Stimulated activated CD4-positive, alpha-beta T cell treated with anti-CD3 and anti-CD28 coated beads, Interleukin-1b, Interleukin-23, amount 100 ng/mL, for 1 hour (primary cell): Measurements from ENCODE around the gene SARM1.

ENCODE experiments used
- DNase-seq, 2 donors: peaks; one replicate each; pipeline ENCODE4 v3.0.0-alpha.2; 2020; ENCODE audit warnings: low read depth in 2 of 2

The SARM1 gene

DNA sequence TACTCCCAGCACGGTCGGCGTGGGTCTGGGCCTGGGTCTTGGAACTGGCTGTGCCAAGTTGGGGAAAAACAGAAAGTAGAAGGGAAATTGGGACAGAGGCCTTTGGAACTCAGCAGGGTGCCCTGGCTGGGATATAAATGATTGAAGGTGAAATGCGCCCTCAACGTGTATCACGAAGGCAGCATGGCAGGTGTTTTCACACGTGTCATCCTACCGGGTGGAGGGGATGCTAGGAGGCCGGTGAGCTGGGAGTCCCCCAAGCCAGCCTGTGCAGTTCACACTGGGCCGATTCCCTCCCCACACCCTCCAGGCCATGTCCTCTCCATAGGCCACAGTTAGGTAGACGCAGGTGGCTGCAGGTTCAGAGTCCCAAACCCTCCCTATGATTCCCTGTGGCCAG, 30.0 kb upstream of the SARM1 start:
- no peak for DNase-seq

DNA sequence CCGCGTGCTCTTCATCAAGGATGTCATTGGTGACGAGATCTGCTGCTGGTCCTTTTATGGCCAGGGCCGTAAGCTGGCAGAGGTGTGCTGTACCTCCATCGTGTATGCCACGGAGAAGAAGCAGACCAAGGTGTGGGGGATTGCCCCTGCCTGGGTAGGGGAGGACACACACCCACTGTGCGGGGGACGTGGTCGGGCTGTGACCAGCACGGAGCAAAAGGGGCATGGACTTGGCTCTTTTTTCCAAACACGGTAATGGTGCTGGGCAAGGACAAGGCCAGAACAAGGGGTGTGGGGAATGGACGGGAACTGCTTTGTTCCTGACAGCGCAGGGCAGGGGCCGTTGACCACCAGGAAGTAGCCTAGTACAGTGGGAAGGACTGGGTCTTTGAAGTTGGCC, 29.2 kb upstream of the SARM1 start:
- no peak for DNase-seq

DNA sequence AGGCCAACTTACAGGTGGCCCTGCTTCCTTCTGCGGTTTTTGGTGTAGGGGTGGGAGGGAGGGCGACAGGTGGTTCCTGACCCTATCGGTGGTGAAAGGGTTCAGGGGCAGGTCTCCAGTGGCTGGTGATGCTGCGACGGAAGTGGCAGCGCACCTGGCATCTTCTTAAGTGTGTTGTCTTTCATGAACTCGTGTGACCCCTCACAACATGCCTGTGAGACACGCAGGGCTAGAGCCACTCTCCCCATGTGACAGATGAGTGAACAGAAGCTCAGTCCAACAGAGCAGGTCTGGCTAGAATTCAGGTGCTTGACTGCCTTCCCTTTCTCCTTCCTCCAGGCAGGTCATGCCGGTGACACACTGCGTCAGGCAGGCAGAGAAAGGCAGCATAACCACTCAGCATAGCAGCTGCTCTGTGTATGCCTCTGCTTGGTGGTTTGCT, 28.0 kb upstream of the SARM1 start:
- DNase-seq, result no peak

DNA sequence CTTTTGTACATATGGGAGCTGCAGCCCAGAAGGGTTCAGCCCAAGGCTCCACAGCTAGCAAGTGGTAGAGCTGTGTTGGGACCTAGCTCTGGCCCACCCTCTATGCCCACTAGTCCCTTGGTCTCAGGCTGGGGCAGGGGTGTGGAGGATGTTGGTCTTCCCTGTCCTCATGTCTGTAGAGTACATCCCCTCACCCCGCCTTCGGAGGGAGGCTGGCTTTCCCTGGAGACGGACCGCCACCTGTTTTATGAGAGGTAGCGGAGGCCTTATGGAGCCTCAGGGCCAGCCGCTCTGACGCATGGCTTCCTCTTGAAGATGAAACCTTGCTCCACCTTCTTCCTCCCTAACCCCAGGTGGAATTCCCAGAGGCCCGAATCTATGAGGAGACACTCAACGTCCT, 27.5 kb upstream of the SARM1 start:
- DNase-seq, result no peak

DNA sequence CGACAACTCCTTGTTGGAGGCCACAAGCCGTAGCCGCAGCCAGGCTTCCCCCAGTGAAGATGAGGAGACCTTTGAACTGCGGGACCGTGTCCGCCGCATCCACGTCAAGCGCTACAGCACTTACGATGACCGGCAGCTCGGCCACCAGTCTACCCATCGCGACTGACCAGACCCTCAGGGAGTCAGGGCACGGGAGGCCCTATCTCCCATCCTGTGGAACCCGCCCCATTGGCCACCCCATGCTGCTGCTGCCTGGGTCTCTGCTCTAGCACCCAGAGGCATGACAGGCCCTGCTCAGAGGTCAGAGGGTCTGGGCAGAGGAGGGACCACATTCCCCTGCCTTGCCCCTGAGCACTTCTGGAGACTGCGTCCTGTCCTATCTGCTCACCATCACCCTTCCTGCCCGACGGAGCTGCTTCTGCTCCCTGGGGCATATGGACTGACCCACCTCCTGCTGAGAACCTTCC, 27.0 kb upstream of the SARM1 start:
- DNase-seq, result no peak

DNA sequence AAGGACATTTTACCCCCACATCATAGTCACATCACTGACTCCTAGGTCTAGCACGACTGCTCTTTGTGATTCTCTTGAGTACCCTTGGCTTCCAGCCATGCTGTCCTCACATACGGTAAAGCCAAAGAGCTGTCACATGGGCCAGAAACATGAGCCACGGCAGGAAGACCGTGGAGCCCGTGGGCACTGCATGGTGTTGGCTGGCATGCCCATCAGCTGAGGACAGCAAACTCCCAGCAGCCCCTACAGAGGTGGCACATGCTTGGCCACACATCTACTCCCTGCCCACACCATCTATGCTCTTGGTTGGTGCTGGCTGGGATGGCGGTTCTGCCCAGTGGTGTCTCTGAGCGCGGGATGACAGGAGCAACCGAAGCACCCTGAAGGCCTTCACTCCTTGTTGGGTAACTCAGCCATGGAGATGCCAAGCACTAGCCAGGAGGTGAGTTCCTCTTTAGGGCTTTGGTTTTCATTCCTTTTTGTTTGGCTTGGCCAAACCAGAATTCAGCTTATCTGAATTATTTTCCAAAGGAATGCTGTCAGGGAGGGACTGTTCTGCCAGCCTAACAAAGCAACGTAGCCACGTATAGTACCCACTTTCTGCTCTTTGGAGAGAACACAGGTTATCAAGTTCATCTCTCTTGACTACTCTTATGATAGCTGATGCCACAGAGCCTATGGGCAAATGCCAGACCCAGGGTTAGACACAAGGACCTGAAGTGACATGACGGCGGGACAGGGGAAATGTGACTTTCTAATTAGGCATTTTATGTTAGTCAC, 25.9 kb upstream of the SARM1 start:
- no peak for DNase-seq

DNA sequence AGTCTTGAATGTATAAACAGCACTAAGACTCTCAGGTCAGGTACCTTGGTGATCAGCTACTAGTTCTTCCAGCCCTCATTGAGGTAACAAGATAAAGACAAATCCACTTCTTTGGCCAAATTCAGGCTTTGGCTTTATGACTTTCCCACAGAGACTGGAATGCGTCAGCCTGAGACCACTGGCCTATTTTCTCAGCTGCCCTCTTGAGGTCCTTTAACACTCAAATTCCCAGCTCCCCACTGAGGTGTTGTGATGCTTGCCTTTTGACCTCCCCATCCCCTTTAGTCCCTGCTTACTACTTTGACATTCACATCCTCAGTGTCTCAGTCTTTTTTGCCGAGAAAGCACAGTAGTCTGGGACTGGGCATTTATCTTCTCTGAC, 25.3 kb upstream of the SARM1 start:
- no peak for DNase-seq

DNA sequence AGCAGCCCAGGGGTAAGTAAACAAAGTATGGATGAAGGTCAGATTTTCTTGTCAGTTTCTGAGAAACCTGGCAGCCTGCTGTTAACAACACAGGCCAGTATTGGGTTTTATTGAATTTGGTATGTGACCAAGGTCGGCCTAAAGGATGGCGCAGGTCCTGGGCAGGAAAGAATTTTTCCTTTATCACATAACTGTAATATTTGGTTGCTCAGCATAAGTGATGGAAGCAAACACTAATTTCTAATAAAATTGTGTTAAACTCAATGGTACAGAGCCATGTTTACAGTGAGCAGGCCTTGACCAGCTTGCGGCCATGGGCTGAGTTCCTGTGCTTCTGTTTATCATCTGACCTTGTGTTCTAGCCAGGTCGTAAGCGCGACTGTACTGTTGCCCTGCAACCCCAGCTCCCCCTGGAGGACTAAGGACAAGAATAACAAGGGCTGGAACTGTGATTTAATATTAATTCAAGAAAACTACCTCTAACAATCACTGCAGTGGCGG, 24.7 kb upstream of the SARM1 start:
- DNase-seq, result no peak

DNA sequence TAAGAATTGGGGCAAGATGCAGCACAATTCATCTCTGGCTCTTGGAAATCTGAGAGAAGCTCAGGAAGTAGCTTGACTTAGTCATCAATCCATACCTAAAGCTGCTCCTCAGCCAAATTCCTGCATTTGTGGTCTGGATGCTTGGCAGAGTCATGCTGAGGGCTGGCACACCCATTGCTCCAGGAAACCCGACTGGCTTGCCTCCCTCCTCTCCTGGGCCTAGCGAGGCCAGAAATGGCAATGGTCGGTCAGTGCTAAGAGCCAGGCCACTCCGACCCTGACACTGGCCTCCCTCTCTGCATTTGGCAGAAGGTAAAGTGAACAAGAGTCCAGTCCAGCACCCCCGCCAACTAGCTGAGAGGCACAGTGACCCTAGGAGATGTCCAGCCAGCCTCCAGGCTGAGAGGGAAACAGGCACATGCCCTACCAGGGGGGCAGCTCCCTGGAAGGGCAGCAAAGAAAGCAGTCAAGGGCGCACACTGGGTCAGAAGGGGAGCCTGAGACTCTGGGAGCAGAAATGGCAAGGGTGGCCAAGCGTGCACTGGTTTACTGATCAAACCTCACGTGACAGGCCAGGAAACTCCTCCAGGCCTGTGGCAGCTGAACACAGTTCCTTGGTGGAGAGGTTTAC, 24.1 kb upstream of the SARM1 start:
- DNase-seq, result no peak

DNA sequence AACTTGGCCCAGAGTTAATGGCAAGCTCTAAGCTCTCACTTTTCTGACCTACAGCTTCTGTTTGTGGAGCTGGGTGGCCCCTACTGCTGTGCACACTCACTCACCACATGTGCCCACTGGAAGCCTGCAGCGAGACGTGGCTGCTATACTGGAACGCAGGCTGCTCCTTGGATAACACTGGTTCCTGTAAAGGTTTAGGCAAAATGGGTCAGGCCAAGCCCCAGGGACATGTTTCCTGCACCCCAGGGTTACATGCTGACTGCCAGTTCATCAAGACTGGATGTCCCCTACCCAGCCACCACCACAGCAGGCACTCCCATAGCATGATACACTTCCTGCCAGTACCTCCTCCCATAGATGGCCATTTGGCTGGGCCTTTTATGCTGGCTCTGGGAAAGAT, 22.5 kb upstream of the SARM1 start:
- no peak for DNase-seq

DNA sequence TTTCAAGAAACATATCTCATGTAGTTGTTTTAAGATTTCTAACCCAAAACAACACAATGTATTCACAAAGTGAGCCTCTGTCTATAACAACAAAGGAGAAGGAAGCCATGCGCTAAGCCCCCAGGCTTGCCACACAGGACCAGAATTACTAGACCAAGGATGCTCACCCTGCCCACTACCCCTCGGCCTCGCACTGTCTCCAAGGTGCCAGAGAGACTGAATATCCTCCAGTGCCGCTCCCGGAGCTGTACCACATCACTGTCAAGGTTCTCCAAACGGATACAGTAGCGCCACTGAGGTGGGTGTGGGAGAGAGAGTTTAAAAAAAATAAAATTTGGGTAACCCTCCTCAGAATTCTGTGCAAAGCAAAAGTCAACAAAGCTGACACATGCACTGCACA, 21.2 kb upstream of the SARM1 start:
- no peak for DNase-seq

DNA sequence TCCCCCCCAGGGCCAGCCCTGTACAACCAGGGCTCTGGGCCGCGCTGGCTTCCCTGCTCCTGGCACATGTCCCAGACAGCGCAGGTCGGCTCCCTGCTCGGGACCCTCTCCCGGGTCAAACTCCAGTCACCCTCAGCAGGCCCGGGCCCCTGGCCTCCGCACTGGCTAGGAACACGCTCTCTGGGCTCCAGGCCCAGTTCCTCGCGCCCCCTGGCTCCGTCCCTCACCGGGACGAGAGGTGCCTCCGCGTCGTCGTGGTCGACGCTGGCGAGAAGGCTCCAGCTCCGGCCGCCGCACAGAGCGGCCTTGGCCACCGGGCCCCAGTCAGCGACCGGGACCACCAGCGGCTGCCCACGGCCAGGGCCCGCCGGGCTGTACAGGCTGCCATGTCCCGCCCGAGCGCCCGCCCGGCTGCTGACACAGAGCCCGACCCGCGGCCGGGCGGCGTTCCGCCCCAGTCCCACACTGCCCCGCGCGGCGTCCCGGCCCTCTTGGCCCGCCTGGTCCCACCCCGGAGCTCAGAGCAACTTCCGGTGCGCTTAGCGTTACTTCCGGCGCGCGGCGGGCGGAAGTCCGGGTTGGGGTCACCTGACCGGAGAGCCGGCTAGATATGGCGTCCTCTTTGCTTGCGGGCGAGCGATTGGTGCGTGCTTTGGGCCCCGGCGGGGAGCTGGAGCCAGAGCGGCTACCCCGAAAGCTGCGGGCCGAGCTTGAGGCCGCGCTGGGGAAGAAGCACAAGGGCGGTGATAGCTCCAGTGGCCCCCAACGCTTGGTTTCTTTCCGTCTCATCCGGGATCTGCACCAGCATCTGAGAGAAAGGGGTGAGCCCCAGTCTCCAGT, 14.2 kb upstream of the SARM1 start, which contains the start of gene POLDIP2:
Gene POLDIP2, minus strand, starts transcription at position 467 of the 840 bp plus-strand sequence. Its CDS starts 79 bp downstream, at position 388.
- DNase-seq, result peak; percentile 87 to 89

DNA sequence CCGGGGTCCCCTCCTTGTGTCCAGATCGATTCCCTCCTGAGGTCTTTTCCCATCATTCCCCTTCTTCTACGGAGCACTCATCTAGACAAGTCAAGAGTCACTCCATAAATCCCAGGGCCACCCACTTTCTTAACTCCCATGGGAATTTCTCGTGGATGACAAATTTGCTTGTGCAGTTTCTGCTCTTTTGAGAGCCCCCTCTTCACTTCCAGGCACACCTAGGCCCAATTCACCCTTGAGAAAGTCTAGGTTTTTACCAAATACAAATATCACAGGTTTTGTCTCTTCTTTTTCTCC, 13.6 kb upstream of the SARM1 start:
- DNase-seq, result no peak

DNA sequence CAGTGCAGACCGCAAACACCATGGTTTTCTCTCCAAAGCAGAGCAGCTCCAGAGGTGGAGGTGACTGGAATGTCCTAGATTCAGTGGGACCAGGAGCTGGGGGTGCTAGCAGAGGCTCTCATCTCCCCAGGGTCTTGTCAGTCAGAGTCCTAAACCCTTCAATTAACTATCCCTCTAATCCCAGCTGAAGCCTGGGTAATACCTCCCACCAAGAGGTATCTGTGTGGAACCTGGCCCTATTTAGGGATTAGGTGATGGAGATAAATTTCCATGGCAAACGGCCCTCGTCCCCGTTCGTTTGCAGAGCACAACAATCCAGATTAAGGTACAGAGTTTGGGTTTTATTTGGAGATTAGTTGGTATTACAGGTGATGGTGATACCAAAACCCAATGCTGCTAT, 8.3 kb upstream of the SARM1 start:
- DNase-seq, result no peak

DNA sequence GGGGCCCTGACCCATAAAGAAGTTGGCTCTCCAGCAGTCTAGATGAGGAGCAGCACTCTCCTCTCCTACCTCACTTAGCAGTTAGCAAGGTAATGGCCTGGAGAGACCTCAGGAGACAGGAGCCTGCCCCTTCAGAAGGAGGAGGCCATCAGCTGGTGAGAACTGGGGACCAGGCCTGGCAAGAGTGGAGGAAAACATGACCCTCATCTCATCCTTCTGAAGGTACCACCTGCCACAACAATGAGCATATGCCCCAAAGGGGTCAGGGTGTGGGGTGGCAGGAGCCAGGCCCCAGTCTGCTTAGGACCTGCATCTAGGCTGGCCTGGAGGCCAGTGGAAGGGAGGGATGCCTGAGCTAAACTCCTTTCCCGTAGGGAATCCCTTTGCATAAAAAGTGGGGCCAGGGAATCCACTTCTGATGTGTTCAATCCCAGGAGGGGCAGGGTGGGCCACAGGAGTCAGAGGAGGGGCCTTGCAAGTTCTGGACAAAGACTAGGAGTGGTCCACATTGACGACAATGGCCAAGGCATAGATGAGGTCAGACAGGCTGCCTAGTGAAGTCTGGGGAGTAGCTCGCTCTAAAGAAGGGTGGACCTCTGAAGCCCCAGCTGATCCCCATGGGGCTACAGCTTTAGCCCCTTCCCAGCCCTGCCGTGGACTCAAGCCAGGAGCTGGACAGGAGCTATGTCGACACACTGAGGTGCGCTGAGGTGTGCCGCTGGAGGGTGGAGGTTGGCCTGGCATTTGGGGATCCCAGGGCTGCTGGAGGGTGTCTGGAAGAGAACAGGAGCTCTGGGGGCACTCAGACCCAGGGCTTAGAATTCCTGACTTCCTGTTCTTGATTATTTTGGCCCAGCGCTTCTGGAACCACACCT, 7.5 kb upstream of the SARM1 start:
- no peak for DNase-seq

DNA sequence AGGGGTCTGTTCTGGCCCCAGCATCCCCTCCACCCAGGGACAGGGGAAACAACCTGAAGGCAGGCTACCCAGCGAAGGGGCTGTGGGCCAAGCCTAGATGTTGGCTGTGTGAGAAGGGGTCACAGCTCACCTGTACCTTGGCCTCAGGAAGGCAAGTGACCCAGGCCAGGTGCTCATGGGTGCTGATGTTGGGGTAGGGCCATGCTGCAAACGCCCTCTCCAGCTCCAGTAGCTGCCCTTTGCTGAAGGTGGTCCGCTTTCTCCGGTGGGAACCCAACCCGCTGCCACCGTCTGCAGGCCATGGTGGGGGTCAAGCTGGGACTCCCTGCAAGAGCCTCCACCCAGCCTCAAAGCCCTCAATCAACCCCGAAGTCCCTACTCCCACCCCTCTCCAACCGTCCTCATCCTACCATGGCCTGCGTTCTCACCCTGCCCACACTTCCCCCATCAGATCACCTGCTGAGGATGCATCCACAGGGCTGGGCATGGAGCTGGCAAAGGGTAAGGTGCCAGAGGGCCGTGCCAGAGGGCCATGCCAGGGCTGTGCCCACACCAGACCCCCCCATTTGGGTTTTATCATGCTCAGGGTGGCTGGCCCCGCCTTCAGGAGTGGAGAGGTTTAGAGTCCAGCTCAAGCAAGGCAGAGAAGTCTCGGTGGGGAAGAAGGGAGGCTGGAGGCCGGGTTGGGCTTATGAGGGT, 6.7 kb upstream of the SARM1 start, which contains the start of gene SEBOX:
Gene SEBOX, minus strand, starts transcription at position 535 of the 699 bp plus-strand sequence. Its CDS starts 48 bp downstream, at position 487.
- DNase-seq, result no peak

DNA sequence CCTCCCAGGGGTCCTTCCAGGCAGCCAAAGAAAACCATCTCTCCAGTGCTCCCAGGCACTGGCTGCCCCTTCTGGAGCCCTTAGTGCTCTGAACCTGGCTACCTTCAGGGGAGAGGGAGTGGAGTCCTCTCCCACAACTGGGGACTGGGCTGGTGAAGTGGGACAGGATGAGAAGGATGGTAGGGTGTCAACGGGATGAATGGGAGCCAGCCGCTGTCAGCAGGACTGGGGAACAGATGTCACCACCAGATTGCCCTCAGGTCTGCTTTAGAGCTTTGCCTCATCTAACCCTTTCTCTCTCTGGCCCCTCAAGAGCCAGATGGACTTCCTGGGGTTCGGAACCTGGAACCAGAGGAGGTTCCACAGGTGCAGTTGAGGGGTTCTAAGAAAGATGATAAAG, 6.0 kb upstream of the SARM1 start:
- DNase-seq, result no peak

DNA sequence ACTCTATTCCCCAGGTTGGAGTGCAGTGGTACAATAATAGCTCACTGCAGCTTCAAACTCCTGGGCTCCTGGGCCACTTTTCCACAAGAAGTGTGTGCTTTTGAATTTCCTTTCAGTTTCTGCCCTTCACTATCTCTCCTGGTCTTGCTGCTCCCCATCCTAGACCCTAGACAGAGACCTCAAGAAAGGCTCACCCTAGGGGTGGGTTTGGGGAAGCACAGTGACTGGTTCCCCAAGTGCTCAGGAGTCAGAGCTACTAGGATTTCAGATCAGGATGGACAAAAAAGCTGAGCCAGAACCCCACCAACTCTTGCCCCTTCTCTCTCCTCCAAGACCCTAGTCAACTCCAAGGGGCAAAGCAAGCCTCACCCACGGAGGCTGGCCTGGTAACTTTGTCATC, 4.9 kb upstream of the SARM1 start:
- no peak for DNase-seq

DNA sequence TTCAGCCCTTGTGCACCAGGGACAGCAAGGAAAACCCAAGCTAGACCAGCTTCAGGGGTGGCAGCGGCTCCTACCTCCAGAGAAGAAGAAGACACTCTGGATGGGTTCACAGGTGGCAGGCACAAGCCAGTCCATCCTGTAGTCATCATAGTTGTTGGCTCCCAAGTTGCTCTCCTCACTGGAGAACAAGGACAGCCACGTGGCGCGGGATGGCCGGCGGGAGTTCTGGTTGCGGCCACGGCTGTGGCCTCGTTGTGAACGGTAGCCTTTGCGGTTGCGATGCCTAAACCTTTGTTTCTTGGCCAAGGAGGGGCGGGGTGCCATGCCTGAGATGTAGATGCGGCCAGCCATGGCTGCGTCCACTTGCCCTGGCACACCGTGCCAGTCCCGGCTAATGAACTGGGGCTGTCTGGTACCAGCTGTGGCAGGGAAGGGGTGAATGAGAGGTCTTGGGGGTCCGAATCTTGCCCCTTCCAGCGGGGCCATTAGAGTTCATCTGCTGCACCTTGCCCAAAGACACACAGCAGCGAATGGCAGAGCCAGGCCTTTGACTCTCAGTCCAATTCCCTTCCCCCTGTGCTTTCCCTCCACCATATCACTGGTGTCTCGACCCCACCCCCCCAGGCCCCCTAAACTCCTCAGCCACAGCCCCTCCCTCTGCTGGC, 3.7 kb upstream of the SARM1 start:
- DNase-seq, result no peak

DNA sequence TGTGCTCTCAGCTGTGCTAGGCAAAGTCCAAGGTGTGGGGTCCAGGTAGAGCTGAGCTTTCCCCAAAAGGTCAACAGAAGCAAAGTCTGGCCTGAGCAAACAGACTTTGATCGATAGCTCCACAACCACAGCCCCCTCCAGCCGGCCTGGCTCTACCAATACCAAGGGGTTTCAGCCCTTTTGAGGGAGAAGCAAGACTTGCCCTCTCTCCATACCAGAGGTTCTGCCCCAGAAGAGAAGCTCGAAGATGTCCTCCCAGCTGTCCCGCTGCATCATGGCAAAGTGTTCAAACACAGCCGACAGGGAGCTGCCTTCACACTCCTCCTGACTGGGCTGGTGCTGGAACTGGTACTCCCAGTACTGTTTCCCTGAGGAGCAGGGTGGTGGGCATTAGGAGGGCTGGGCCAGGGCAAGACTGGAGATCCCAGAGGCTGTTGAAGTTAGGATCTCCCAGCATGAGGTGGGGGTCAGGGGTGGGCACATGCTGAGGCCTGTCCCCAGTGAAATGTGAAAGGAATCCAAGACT, 3.1 kb upstream of the SARM1 start:
- no peak for DNase-seq
